IMR-90 (cell line): Measurements from ENCODE around the gene ZNRD2. TPM values are rescaled to one million over a fixed set of nuclear protein-coding genes. Genes with fewer than 3 reads are reported as not detected.

Source experiments
- ATAC-seq: fragments of 200-7000 bp; cut with Tn5 transposase; 2 replicates; pipeline ENCODE4 v1.9.1; 2020; ENCODE audit warnings: low read depth, mild to moderate bottlenecking, moderate library complexity
- BruUV-seq: library from RNA; stranded (reverse); fragments of 400-500 nt; replicated peaks from 2 replicates; lab custom pipeline; 2021; lab: Mats Ljungman, UMichigan
- CTCF ChIA-PET: fragments of 300-600 bp; formaldehyde crosslinking; extraction: SDS; loops from one replicate; lab custom pipeline; 2021; ENCODE audit warnings: antibody characterized with exemption; lab: Yijun Ruan, JAX
- POLR2A ChIA-PET: fragments of 300-600 bp; sonication (Branson Sonifier 250); formaldehyde crosslinking; loops from one replicate; lab custom pipeline; 2022; ENCODE audit warnings: antibody characterized with exemption; ENCODE audit not compliant: unreplicated experiment; lab: Charles Lee
- DNase-seq: peaks from one replicate; pipeline ENCODE4 v3.0.0; 2013
- H2AFZ ChIP-seq: replicated peaks from 2 replicates; pipeline ENCODE3; 2013; ENCODE audit warnings: low read length, mild to moderate bottlenecking; ENCODE audit not compliant: poor library complexity
- H2AK5ac ChIP-seq: 2 replicates; pipeline ENCODE4 v1.6.1; 2013; ENCODE audit warnings: low read depth, low read length, inconsistent platforms
- H2AK9ac ChIP-seq: replicated peaks from 2 replicates; pipeline ENCODE3; 2013; ENCODE audit warnings: mild to moderate bottlenecking, low read depth, low read length, moderate library complexity; ENCODE audit not compliant: poor library complexity
- H2BK120ac ChIP-seq: 2 replicates; pipeline ENCODE4 v1.6.1; 2013; ENCODE audit warnings: low read depth, low read length, inconsistent platforms
- H2BK15ac ChIP-seq: 3 replicates; pipeline ENCODE4 v1.6.1; 2013; ENCODE audit warnings: low read depth, low read length, inconsistent platforms
- H2BK20ac ChIP-seq: 2 replicates; pipeline ENCODE4 v1.6.1; 2013; ENCODE audit warnings: low read depth, mild to moderate bottlenecking, inconsistent platforms, low read length, moderate library complexity
- H2BK5ac ChIP-seq: 2 replicates; pipeline ENCODE4 v1.6.1; 2013; ENCODE audit warnings: mild to moderate bottlenecking, low read depth, low read length, inconsistent platforms; ENCODE audit not compliant: poor library complexity, severe bottlenecking
- H3K14ac ChIP-seq: replicated peaks from 2 replicates; pipeline ENCODE4 v1.6.1; 2013; ENCODE audit warnings: low read depth, low read length, inconsistent platforms
- H3K18ac ChIP-seq: 2 replicates; pipeline ENCODE4 v1.6.1; 2013; ENCODE audit warnings: low read depth, low read length, control low read depth
- H3K23ac ChIP-seq: 2 replicates; pipeline ENCODE4 v1.6.1; 2013; ENCODE audit warnings: low read depth, low read length, inconsistent platforms
- H3K27ac ChIP-seq: 2 replicates; pipeline ENCODE4 v1.5.1; 2013; ENCODE audit warnings: mild to moderate bottlenecking, control low read depth, low read length; ENCODE audit not compliant: insufficient read depth
- H3K27me3 ChIP-seq: 2 replicates; pipeline ENCODE4 v1.6.1; 2013; ENCODE audit warnings: low read length; ENCODE audit not compliant: control insufficient read depth, insufficient read depth
- H3K36me3 ChIP-seq: 2 replicates; pipeline ENCODE4 v1.6.1; 2013; ENCODE audit warnings: low read length, mixed read lengths; ENCODE audit not compliant: control insufficient read depth, insufficient read depth
- H3K4ac ChIP-seq: 2 replicates; pipeline ENCODE4 v1.6.1; 2013; ENCODE audit warnings: low read depth, low read length, inconsistent platforms
- H3K4me1 ChIP-seq: 2 replicates; pipeline ENCODE4 v1.6.1; 2013; ENCODE audit warnings: low read length, mixed read lengths; ENCODE audit not compliant: control insufficient read depth, insufficient read depth
- H3K4me2 ChIP-seq: 2 replicates; pipeline ENCODE4 v1.6.1; 2013; ENCODE audit warnings: low read depth, mild to moderate bottlenecking, control low read depth, low read length, moderate library complexity
- H3K4me3 ChIP-seq: 2 replicates; pipeline ENCODE4 v1.5.1; 2013; ENCODE audit warnings: low read depth, mild to moderate bottlenecking, control low read depth, low read length, moderate library complexity; ENCODE audit not compliant: insufficient read depth
- H3K56ac ChIP-seq: 2 replicates; pipeline ENCODE4 v1.6.1; 2013; ENCODE audit warnings: low read length, inconsistent platforms; ENCODE audit not compliant: insufficient read depth; ENCODE audit errors: extremely low read depth
- H3K79me1 ChIP-seq, 2 experiments: 2 replicates each; pipeline ENCODE4 v1.6.1; 2013; ENCODE audit warnings: low read length in 2 of 2, inconsistent platforms in 1 of 2, low read depth in 1 of 2
- H3K9ac ChIP-seq: 2 replicates; pipeline ENCODE4 v1.6.1; 2013; ENCODE audit warnings: low read depth, low read length, control low read depth
- H3K9me1 ChIP-seq: 2 replicates; pipeline ENCODE4 v1.6.1; 2013; ENCODE audit warnings: low read length, inconsistent platforms; ENCODE audit not compliant: insufficient read depth
- H3K9me3 ChIP-seq: 2 replicates; pipeline ENCODE4 v1.6.1; 2013; ENCODE audit warnings: low read length; ENCODE audit not compliant: control insufficient read depth, insufficient read depth
- H4K20me1 ChIP-seq: 2 replicates; pipeline ENCODE4 v1.6.1; 2013; ENCODE audit warnings: low read length, inconsistent platforms; ENCODE audit not compliant: insufficient read depth
- H4K5ac ChIP-seq: 2 replicates; pipeline ENCODE4 v1.6.1; 2013; ENCODE audit warnings: mild to moderate bottlenecking, low read depth, low read length, control low read depth
- H4K8ac ChIP-seq, 2 experiments: 2 replicates each; pipeline ENCODE4 v1.6.1; 2013; ENCODE audit warnings: low read depth in 2 of 2, low read length in 2 of 2, control low read depth in 1 of 2, inconsistent platforms in 1 of 2
- H4K91ac ChIP-seq: 2 replicates; pipeline ENCODE4 v1.6.1; 2013; ENCODE audit warnings: low read depth, low read length, inconsistent platforms; ENCODE audit not compliant: insufficient read depth
- CHD1 ChIP-seq: IDR thresholded peaks from 2 replicates; pipeline ENCODE4 v1.6.1; 2012; ENCODE audit warnings: low read depth, low read length, improper control_type of control experiment
- NFE2L2 ChIP-seq: fragments of 150-350 bp; IDR thresholded peaks from 2 replicates; pipeline ENCODE4 v1.6.1; 2016; ENCODE audit warnings: low read depth, mild to moderate bottlenecking, low read length
- RCOR1 ChIP-seq: IDR thresholded peaks from 2 replicates; pipeline ENCODE4 v1.6.1; 2012; ENCODE audit warnings: mild to moderate bottlenecking, low read length, improper control_type of control experiment; ENCODE audit not compliant: insufficient replicate concordance
- RFX5 ChIP-seq: IDR thresholded peaks from 2 replicates; pipeline ENCODE4 v1.8.0; 2012; ENCODE audit warnings: low read depth, mild to moderate bottlenecking, low read length, moderate library complexity
- WGBS, 2 experiments: methylation state at CpG; one replicate each; pipeline versions ENCODE4 v1.1.5 to v1.1.7; 2013; ENCODE audit warnings: missing lambda C conversion rate in 2 of 2; ENCODE audit not compliant: insufficient read length in 1 of 2; ENCODE audit errors: extremely low coverage in 2 of 2; 5-methylcytosine and 5-hydroxymethylcytosine counted together
- dilution Hi-C: fragments of 300-500 bp; cut with HindIII; formaldehyde crosslinking; loops from one replicate; pipeline ENCODE4 v1.14.3; 2018; ENCODE audit warnings: low sequenced_read_pairs; ENCODE audit not compliant: unreplicated experiment
- in situ Hi-C: fragments of 300-500 bp; cut with MboI; formaldehyde crosslinking; loops from 3 replicates; pipeline ENCODE4 v1.14.3; 2019; ENCODE audit warnings: low sequenced_read_pairs, inconsistent platforms, mixed read lengths
- intact Hi-C: fragments of 100-400 bp; cut with micrococcal nuclease; formaldehyde crosslinking; loops from 2 replicates; pipeline ENCODE4 v1.10.0; 2022
- polyA plus RNA-seq, 3 experiments: library from polyadenylated mRNA; depleted of rRNA; stranded (reverse); fragments of >200 nt; gene quantifications; 2 replicates each; pipeline ENCODE4 v1.2.3, GENCODE V29; 2012; ENCODE audit warnings: low replicate concordance in 1 of 3
- total RNA-seq: library from RNA; depleted of rRNA; stranded (reverse); fragments of >200 nt; gene quantifications from 2 replicates; pipeline ENCODE4 v1.2.3, GENCODE V29; 2012

ZNRD2 gene
- total and polyA plus RNA-seq, 2 of the 4 experiments (the other 2 are of a cell fraction), result 75.6 to 90.3 TPM

DNA sequence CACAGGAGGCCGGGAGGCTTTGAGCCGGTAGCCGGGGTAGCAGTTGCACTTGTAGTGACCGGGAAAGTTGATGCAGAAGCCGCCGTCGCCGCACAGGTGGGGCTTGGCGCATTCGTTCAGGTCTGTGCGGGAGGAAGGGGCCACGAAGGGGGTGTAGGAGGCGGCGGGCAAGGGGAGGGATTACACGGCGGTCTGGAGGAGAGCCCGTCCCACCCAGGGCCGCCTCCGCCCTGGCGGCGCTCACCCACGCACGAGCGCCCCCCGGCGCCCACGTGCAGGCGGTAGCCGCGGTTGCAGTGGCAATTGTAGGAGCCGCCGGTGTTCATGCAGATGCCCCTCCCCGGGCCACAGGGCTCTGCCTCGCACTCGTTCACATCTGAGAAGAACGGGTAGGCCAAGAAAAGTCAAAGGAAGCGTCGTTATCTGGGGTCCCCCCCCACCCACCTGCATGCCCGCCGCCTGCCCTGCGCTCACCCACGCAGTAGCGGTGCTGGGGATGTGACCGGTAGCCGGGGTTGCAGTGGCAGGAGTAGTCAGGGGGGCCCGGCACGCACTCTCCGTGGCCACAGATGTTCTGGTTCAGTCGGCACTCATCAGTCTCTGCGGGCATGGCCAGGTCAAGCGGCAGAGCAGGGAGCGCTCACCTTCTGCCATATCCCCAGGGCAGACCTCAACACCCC lies 22.7 kb upstream of the ZNRD2 start:
- Histone ChIP-seq H2BK15ac (no peak overlapping the region), H3K9me1 (no peaks in the 10 kb centered on the region), H2BK120ac (no peak overlapping the region), H3K27ac (no peak overlapping the region), H4K5ac (no peak overlapping the region), H3K23ac (no peak overlapping the region), H3K79me1 (peaks cover 2 to 3% of the 10 kb centered on the region in 2 experiments; a peak in 2 of 4 replicates), H4K8ac (no peak overlapping the region), H2AK9ac (no peak overlapping the region), H3K4me2 (no peak overlapping the region), H3K4me3 (no peak overlapping the region), H3K27me3 (no peaks in the 10 kb centered on the region), H3K14ac (no peak overlapping the region), H4K91ac (no peak overlapping the region), H3K9me3 (no peaks in the 10 kb centered on the region), H3K56ac (no peak overlapping the region), H3K4me1 (no peaks in the 10 kb centered on the region), H4K20me1 (peaks cover 8% of the 10 kb centered on the region), H3K36me3 (peaks cover 54% of the 10 kb centered on the region), H2BK20ac (no peak overlapping the region), H2AK5ac (no peak overlapping the region), H2BK5ac (no peak overlapping the region), H3K18ac (no peak overlapping the region), H2AFZ (no peak overlapping the region), H3K4ac (no peak overlapping the region), H3K9ac (no peak overlapping the region)
- in situ Hi-C loops (no loop called here), intact Hi-C loops (no loop called here), dilution Hi-C loops (no loop called here)
- ATAC-seq, result no peak
- ChIA-PET CTCF (no interaction called here), POLR2A (no interaction called here)
- WGBS, 2 experiments, result 81% methylated on average over 47 of the region's 52 CpGs; no CpG with 5 or more reads in 1 of the 2 experiments
- DNase-seq, result no peak
- no peak for TF ChIP-seq CHD1
- no peak for TF ChIP-seq RFX5
- TF ChIP-seq NFE2L2, result no peak
- no peak for TF ChIP-seq RCOR1
- BruUV-seq, result no TSS peak
